ENCODE data around the gene DAD1.

Gene DAD1

GRCh38 chr14:22589096-22589839 is at the start of gene DAD1 (continued):
- no peak for TF ChIP-seq ZNF785 (tag by site-specific recombination; IDR thresholded peaks at IDR 0.05)
- TF ChIP-seq ZNF707 (tag by site-specific recombination; IDR thresholded peaks at IDR 0.05), result no peak
- TF ChIP-seq PRDM10 (tag by site-specific recombination; IDR thresholded peaks at IDR 0.05), result peak; percentile 67
- TF ChIP-seq ZNF354C (tag by site-specific recombination; IDR thresholded peaks at IDR 0.05; ENCODE audit: borderline replicate concordance, low read depth), result no peak
- 0 out of 2 replicates have a peak, but pooled peaks have one; percentile 59 for TF ChIP-seq ZFP69B (tag by site-specific recombination; IDR thresholded peaks at IDR 0.05)
- TF ChIP-seq ZNF654 (tag by site-specific recombination; IDR thresholded peaks at IDR 0.05; ENCODE audit: low read depth), result no peak
- no peak for TF ChIP-seq KLF7 (tag by site-specific recombination; IDR thresholded peaks at IDR 0.05; ENCODE audit: borderline replicate concordance)
- TF ChIP-seq ZNF629 (tag by site-specific recombination; IDR thresholded peaks at IDR 0.05), result peak; percentile 82
- peak; percentile 33; the same call in 1 of the 2 replicates for TF ChIP-seq ZNF76 (tag by site-specific recombination; IDR thresholded peaks at IDR 0.05; ENCODE audit: borderline replicate concordance, low read depth)
- no peak for TF ChIP-seq AEBP2 (tag by site-specific recombination; IDR thresholded peaks at IDR 0.05; ENCODE audit: borderline replicate concordance)
- TF ChIP-seq ZNF560 (tag by site-specific recombination; IDR thresholded peaks at IDR 0.05; ENCODE audit: borderline replicate concordance), result no peak
- TF ChIP-seq ZNF433 (tag by site-specific recombination; IDR thresholded peaks at IDR 0.05; ENCODE audit: low read depth), result no peak
- TF ChIP-seq ZNF830 (tag by site-specific recombination; IDR thresholded peaks at IDR 0.05; ENCODE audit: low read depth), result no peak
- TF ChIP-seq ZNF324 (tag by site-specific recombination; IDR thresholded peaks at IDR 0.05), result no peak
- TF ChIP-seq ZNF394 (tag by site-specific recombination; IDR thresholded peaks at IDR 0.05; ENCODE audit: borderline replicate concordance), result peak; percentile 43; the same call in 1 of the 2 replicates
- no peak for TF ChIP-seq ZNF266 (tag by site-specific recombination; IDR thresholded peaks at IDR 0.05; ENCODE audit: low read depth)
- no peak for TF ChIP-seq ZSCAN30 (tag by site-specific recombination; IDR thresholded peaks at IDR 0.05)
- no peak for TF ChIP-seq ZNF155 (tag by site-specific recombination; IDR thresholded peaks at IDR 0.05)
- no peak for TF ChIP-seq ZNF670 (tag by site-specific recombination; IDR thresholded peaks at IDR 0.05; ENCODE audit: low read depth)
- TF ChIP-seq ZNF341 (tag by site-specific recombination; IDR thresholded peaks at IDR 0.05; ENCODE audit: low read depth), result no peak
- peak; percentile 86 for TF ChIP-seq SP3 (tag by site-specific recombination; IDR thresholded peaks at IDR 0.05)
- TF ChIP-seq ZNF426 (tag by site-specific recombination; IDR thresholded peaks at IDR 0.05), result no peak
- TF ChIP-seq ZFP37 (tag by site-specific recombination; IDR thresholded peaks at IDR 0.05), result no peak
- TF ChIP-seq ZFHX2 (tag by site-specific recombination; conservative IDR thresholded peaks at IDR 0.05), result peak; percentile 83
- TF ChIP-seq ZSCAN5A (tag by site-specific recombination; IDR thresholded peaks at IDR 0.05), result no peak
- no peak for TF ChIP-seq ZNF48 (tag by site-specific recombination; IDR thresholded peaks at IDR 0.05)
- TF ChIP-seq ZNF404 (tag by site-specific recombination; IDR thresholded peaks at IDR 0.05), result no peak
- TF ChIP-seq ZBTB6 (tag by site-specific recombination; IDR thresholded peaks at IDR 0.05), result no peak
- no peak for TF ChIP-seq ZNF280D (tag by site-specific recombination; IDR thresholded peaks at IDR 0.05)
